ENCODE measurements around the gene SYS1.

Gene SYS1

DNA sequence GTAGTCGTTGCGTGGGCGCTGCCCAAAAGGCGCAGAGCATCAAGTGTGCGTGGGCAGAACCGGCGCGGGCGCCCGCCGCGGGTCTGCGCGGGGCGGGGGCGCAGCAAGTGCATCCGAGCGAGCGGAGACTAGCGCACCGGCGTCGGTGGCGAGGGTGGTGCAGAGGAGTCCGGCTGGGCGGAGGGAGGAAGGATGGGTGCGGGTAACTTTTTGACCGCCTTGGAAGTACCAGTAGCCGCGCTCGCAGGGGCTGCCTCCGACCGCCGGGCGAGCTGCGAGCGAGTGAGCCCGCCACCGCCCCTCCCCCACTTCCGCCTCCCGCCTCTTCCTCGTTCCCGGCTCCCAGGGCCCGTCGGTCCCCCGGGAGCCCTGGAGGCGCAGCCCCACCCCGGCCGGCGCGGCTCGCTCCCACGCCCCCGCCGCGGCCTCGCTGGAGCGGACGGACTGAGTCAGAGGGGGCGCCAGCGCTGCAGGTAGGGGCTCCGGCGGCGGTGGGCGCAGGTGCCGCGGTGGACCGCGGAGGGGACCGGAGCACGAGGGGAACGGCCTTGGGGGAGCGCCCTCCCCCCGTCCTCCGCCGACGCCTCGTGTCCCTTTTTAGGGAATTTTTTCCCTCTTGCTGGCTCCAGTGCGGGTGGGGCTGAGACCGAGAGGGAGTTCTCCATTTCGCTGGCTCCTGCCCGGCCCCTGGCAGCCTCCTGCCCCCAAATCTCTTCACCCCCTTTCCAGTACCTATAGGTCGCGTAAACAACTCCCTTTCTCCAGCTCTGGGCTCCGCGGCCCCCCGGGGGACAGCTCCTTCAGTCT is 43.5 kb downstream of the SYS1 start:
- TF ChIP-seq, protein P1, sequence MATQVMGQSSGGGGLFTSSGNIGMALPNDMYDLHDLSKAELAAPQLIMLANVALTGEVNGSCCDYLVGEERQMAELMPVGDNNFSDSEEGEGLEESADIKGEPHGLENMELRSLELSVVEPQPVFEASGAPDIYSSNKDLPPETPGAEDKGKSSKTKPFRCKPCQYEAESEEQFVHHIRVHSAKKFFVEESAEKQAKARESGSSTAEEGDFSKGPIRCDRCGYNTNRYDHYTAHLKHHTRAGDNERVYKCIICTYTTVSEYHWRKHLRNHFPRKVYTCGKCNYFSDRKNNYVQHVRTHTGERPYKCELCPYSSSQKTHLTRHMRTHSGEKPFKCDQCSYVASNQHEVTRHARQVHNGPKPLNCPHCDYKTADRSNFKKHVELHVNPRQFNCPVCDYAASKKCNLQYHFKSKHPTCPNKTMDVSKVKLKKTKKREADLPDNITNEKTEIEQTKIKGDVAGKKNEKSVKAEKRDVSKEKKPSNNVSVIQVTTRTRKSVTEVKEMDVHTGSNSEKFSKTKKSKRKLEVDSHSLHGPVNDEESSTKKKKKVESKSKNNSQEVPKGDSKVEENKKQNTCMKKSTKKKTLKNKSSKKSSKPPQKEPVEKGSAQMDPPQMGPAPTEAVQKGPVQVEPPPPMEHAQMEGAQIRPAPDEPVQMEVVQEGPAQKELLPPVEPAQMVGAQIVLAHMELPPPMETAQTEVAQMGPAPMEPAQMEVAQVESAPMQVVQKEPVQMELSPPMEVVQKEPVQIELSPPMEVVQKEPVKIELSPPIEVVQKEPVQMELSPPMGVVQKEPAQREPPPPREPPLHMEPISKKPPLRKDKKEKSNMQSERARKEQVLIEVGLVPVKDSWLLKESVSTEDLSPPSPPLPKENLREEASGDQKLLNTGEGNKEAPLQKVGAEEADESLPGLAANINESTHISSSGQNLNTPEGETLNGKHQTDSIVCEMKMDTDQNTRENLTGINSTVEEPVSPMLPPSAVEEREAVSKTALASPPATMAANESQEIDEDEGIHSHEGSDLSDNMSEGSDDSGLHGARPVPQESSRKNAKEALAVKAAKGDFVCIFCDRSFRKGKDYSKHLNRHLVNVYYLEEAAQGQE (IDR thresholded peaks at IDR 0.05; ENCODE audit: insufficient replicate concordance, low read depth) = peak; percentile 55
- TF ChIP-seq POLR2AphosphoS5 (IDR thresholded peaks at IDR 0.05; ENCODE audit: low read depth) = no peak
- Histone ChIP-seq H3K4me3 (replicated peaks; ENCODE audit: insufficient read depth, low read length) (peak overlapping the region; percentile 67), H3K27ac (replicated peaks) (peak overlapping the region; percentile 34), H3K27me3 (ENCODE audit: insufficient read depth, poor library complexity, severe bottlenecking) (no peaks in the 10 kb centered on the region)
- peak; percentile 38 to 62 for DNase-seq (ENCODE audit: low read depth in 1 of 2, low spot score in 1 of 2)

GRCh38 chr20:45407067-45407745 is 44.2 kb downstream of the SYS1 start:
- DNase-seq (ENCODE audit: low read depth in 1 of 2, low spot score in 1 of 2) = no peak
- H3K27ac ChIP-seq (replicated peaks) = no peak overlapping the region
- TF ChIP-seq, protein P1 (IDR thresholded peaks at IDR 0.05; ENCODE audit: insufficient replicate concordance, low read depth) = no peak
- no peak overlapping the region for H3K4me3 ChIP-seq (replicated peaks; ENCODE audit: insufficient read depth, low read length)
- no peaks in the 10 kb centered on the region for H3K27me3 ChIP-seq (ENCODE audit: insufficient read depth, poor library complexity, severe bottlenecking)

DNA sequence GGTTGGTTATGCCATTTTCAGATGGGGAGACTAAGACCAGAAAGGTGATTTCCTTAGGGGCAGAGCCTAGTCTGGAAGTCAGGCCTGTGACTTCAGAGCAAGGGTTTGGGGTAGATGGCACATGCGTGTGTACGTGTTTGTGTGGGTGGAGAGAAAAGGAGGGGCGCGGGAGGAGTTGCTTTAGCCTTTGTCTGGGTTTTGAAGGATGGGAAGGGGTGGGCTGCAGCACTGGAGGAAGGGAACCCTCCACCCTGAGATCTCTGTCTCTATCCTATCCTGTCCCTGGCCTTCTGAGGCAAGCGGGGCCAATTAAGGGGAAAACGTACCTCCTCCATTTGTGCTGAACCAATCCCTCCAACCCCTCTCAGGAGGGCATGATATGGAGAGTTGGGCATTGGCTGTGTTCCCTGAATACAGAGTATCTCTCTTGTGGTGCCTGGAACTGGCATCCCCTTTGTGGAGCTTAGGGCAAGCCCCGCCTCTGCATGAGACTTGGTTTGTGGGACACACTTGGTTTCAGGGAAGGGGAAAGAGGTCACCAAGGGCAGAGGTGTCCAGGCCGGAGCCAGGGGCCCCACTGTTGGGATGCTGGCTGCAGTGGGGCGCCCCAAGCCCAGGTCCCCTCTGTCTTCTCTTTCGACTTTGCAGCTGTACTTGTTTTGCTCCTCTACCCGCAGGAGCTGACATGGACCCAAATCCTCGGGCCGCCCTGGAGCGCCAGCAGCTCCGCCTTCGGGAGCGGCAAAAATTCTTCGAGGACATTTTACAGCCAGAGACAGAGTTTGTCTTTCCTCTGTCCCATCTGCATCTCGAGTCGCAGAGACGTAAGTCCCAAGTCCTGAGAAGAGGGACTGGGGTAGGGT is 45.1 kb downstream of the SYS1 start, which contains the start of gene DBNDD2:
Gene DBNDD2, plus strand, starts transcription at position 507 of the 863 bp plus-strand sequence. Its CDS starts 179 bp downstream, at position 686.
- H3K27ac ChIP-seq (replicated peaks) = no peak within 1 kb of the TSS
- no peak for DNase-seq (ENCODE audit: low read depth in 1 of 2, low spot score in 1 of 2)
- TF ChIP-seq SPI1 (IDR thresholded peaks at IDR 0.05; ENCODE audit: borderline replicate concordance, low read depth) = no peak
- TF ChIP-seq POLR2AphosphoS5 (IDR thresholded peaks at IDR 0.05; ENCODE audit: low read depth) = no peak
- TF ChIP-seq, protein P1 (IDR thresholded peaks at IDR 0.05; ENCODE audit: insufficient replicate concordance, low read depth) = no peak
- TF ChIP-seq, protein P2, sequence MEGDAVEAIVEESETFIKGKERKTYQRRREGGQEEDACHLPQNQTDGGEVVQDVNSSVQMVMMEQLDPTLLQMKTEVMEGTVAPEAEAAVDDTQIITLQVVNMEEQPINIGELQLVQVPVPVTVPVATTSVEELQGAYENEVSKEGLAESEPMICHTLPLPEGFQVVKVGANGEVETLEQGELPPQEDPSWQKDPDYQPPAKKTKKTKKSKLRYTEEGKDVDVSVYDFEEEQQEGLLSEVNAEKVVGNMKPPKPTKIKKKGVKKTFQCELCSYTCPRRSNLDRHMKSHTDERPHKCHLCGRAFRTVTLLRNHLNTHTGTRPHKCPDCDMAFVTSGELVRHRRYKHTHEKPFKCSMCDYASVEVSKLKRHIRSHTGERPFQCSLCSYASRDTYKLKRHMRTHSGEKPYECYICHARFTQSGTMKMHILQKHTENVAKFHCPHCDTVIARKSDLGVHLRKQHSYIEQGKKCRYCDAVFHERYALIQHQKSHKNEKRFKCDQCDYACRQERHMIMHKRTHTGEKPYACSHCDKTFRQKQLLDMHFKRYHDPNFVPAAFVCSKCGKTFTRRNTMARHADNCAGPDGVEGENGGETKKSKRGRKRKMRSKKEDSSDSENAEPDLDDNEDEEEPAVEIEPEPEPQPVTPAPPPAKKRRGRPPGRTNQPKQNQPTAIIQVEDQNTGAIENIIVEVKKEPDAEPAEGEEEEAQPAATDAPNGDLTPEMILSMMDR (IDR thresholded peaks at IDR 0.05; ENCODE audit: insufficient read depth, low read length) = no peak
- no peak for TF ChIP-seq GABPA (IDR thresholded peaks at IDR 0.05; ENCODE audit: low read depth)
- no peak within 1 kb of the TSS for H3K4me3 ChIP-seq (replicated peaks; ENCODE audit: insufficient read depth, low read length)
- no peaks in the 10 kb centered on the region for H3K27me3 ChIP-seq (ENCODE audit: insufficient read depth, poor library complexity, severe bottlenecking)
